Central memory CD8-positive, alpha-beta T cell (primary cell): ENCODE measurements around the gene TMEM30A.

Experiments used
- ATAC-seq: fragments of 150-1000 bp; cut with Tn5 transposase; replicated peaks from 2 replicates; pipeline ENCODE4 v1.10.0; 2022; ENCODE audit warnings: mild to moderate bottlenecking, moderate FRiP score, moderate number of reproducible peaks; ENCODE audit not compliant: poor library complexity, severe bottlenecking; ENCODE audit errors: extremely low read depth
- DNase-seq, 2 donors: peaks; one replicate each; pipeline ENCODE4 v3.0.0; 2021; ENCODE audit warnings: low spot score in 2 of 2
- H3K27ac Mint-ChIP-seq: one replicate; pipeline ENCODE4 v1.8.0; 2022; ENCODE audit warnings: low read depth, mild to moderate bottlenecking, moderate library complexity, mixed read lengths
- H3K27me3 Mint-ChIP-seq: one replicate; pipeline ENCODE4 v1.8.0; 2022; ENCODE audit warnings: mixed read lengths
- H3K36me3 Mint-ChIP-seq: one replicate; pipeline ENCODE4 v1.8.0; 2022; ENCODE audit warnings: mild to moderate bottlenecking, moderate library complexity, mixed read lengths; ENCODE audit not compliant: insufficient read depth
- H3K4me1 Mint-ChIP-seq: one replicate; pipeline ENCODE4 v1.8.0; 2022; ENCODE audit warnings: mixed read lengths
- H3K4me3 Mint-ChIP-seq: one replicate; pipeline ENCODE4 v1.8.0; 2022; ENCODE audit warnings: mild to moderate bottlenecking, moderate library complexity, mixed read lengths
- H3K9me3 Mint-ChIP-seq: one replicate; pipeline ENCODE4 v1.8.0; 2022; ENCODE audit warnings: mixed read lengths

Gene TMEM30A

GRCh38 chr6:75305573-75305972 lies 21.0 kb upstream of the TMEM30A start:
- DNase-seq (no peak), ATAC-seq (no peak)
- no peak overlapping the region for H3K27ac Mint-ChIP-seq
- no peaks in the 10 kb centered on the region for H3K4me1 Mint-ChIP-seq
- H3K36me3 Mint-ChIP-seq: no peaks in the 10 kb centered on the region
- no peaks in the 10 kb centered on the region for H3K9me3 Mint-ChIP-seq
- no peak overlapping the region for H3K4me3 Mint-ChIP-seq
- no peaks in the 10 kb centered on the region for H3K27me3 Mint-ChIP-seq

GRCh38 chr6:75302280-75302679 lies 17.7 kb upstream of the TMEM30A start:
- DNase-seq (no peak), ATAC-seq (no peak)
- H3K27me3 Mint-ChIP-seq: no peaks in the 10 kb centered on the region
- no peak overlapping the region for H3K4me3 Mint-ChIP-seq
- no peaks in the 10 kb centered on the region for H3K36me3 Mint-ChIP-seq
- no peaks in the 10 kb centered on the region for H3K9me3 Mint-ChIP-seq
- no peaks in the 10 kb centered on the region for H3K4me1 Mint-ChIP-seq
- no peak overlapping the region for H3K27ac Mint-ChIP-seq

GRCh38 chr6:75301537-75301936 lies 16.9 kb upstream of the TMEM30A start:
- H3K27ac Mint-ChIP-seq: no peak overlapping the region
- no peaks in the 10 kb centered on the region for H3K4me1 Mint-ChIP-seq
- H3K9me3 Mint-ChIP-seq: no peaks in the 10 kb centered on the region
- no peaks in the 10 kb centered on the region for H3K27me3 Mint-ChIP-seq
- ATAC-seq: no peak
- no peak for DNase-seq
- no peak overlapping the region for H3K4me3 Mint-ChIP-seq
- H3K36me3 Mint-ChIP-seq: no peaks in the 10 kb centered on the region

- no peak for ATAC-seq
- H3K9me3 Mint-ChIP-seq: no peaks in the 10 kb centered on the region
- H3K4me3 Mint-ChIP-seq: no peak overlapping the region
- H3K27me3 Mint-ChIP-seq: no peaks in the 10 kb centered on the region
- H3K27ac Mint-ChIP-seq: no peak overlapping the region
- DNase-seq: no peak
- no peaks in the 10 kb centered on the region for H3K4me1 Mint-ChIP-seq
- H3K36me3 Mint-ChIP-seq: no peaks in the 10 kb centered on the region
Measured at GRCh38 chr6:75301088-75301487, 16.5 kb upstream of the TMEM30A start.

- Mint-ChIP-seq H3K4me1 (no peaks in the 10 kb centered on the region), H3K27ac (no peak overlapping the region), H3K4me3 (no peak overlapping the region), H3K9me3 (no peaks in the 10 kb centered on the region), H3K36me3 (no peaks in the 10 kb centered on the region), H3K27me3 (no peaks in the 10 kb centered on the region)
- DNase-seq (no peak), ATAC-seq (no peak)
Measured at GRCh38 chr6:75300531-75300855, 15.9 kb upstream of the TMEM30A start.

- Mint-ChIP-seq H3K4me3 (no peak overlapping the region), H3K27ac (no peak overlapping the region), H3K36me3 (no peaks in the 10 kb centered on the region), H3K27me3 (no peaks in the 10 kb centered on the region), H3K4me1 (no peaks in the 10 kb centered on the region), H3K9me3 (no peaks in the 10 kb centered on the region)
- DNase-seq (no peak), ATAC-seq (no peak)
Measured at GRCh38 chr6:75299801-75300530, 15.4 kb upstream of the TMEM30A start.

DNA sequence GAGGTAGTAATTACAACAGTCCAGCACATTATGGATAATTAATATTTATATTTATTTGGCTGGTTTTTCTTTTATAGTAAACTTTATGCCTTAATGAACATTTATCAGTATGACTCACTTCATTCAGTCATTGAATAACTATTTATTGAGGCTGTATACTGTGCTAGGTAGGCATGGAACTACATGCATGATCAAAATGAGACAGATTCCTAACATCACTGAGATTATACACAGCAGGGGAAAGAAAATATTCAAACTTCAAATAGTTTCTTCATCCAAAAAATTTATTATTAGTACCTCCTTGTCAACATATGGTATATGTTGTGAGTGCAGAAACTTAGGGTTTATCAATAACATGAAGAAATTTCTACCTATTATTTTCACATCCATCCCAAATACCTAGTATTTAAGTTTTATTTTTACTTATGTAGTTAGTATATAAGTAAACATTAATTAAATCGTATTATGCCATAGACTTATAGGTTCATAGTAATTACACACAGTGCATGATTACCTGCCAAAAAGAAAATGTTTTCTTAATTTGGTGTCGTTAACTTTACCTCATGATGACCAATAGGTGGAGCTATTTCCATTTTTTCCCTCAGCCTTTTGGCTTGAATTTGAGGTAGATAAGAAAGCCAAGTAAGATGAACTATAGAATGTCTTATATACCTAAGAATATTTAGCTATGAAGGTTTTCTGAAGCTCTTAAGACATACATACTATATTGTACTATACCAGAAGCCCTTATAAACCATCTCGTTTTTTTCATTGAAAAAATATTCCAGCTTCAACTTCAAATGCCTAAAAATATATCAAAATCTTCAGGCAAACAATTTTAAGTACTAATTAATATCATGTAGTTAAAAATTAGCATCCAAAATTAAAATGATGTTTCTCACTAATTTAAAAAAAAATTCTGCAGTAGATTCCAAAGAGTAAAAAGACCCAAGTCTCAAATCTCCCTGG lies 12.5 kb upstream of the TMEM30A start:
- no peak overlapping the region for H3K4me3 Mint-ChIP-seq
- H3K4me1 Mint-ChIP-seq: no peaks in the 10 kb centered on the region
- H3K27me3 Mint-ChIP-seq: no peaks in the 10 kb centered on the region
- H3K9me3 Mint-ChIP-seq: no peaks in the 10 kb centered on the region
- H3K27ac Mint-ChIP-seq: no peak overlapping the region
- no peaks in the 10 kb centered on the region for H3K36me3 Mint-ChIP-seq
- DNase-seq (no peak), ATAC-seq (peak; percentile 54)

GRCh38 chr6:75292555-75292954 lies 8.0 kb upstream of the TMEM30A start:
- Mint-ChIP-seq H3K27me3 (no peaks in the 10 kb centered on the region), H3K36me3 (peaks cover 3% of the 10 kb centered on the region), H3K4me3 (no peak overlapping the region), H3K4me1 (peaks cover 6% of the 10 kb centered on the region), H3K9me3 (no peaks in the 10 kb centered on the region), H3K27ac (no peak overlapping the region)
- DNase-seq (no peak), ATAC-seq (no peak)

DNA sequence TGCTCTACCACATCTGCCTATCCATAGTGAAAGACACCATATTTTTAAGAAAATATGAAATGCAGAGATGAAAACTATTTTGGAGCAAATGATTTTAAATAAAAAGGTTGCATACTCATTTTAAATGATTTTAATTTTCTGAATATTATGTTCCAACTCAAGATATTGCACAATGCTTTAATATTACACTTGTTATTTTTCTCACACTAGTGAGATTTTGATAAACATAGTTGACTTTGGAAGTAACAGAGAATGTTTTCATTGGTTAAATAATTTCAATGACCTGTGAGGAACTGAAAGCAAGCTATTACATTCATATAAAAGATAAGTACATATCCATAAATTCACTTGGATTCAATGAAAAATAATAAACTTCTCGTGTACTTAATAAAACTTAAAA lies 7.2 kb upstream of the TMEM30A start:
- Mint-ChIP-seq H3K9me3 (no peaks in the 10 kb centered on the region), H3K36me3 (peaks cover 3% of the 10 kb centered on the region), H3K27ac (no peak overlapping the region), H3K4me1 (peaks cover 13% of the 10 kb centered on the region), H3K27me3 (no peaks in the 10 kb centered on the region), H3K4me3 (no peak overlapping the region)
- ATAC-seq (no peak), DNase-seq (no peak)

- Mint-ChIP-seq H3K27me3 (no peaks in the 10 kb centered on the region), H3K36me3 (peaks cover 3% of the 10 kb centered on the region), H3K4me3 (no peak overlapping the region), H3K27ac (no peak overlapping the region), H3K9me3 (no peaks in the 10 kb centered on the region), H3K4me1 (peaks cover 17% of the 10 kb centered on the region)
- DNase-seq: no peak
- no peak for ATAC-seq
Measured at GRCh38 chr6:75291331-75291730, 6.7 kb upstream of the TMEM30A start.

DNA sequence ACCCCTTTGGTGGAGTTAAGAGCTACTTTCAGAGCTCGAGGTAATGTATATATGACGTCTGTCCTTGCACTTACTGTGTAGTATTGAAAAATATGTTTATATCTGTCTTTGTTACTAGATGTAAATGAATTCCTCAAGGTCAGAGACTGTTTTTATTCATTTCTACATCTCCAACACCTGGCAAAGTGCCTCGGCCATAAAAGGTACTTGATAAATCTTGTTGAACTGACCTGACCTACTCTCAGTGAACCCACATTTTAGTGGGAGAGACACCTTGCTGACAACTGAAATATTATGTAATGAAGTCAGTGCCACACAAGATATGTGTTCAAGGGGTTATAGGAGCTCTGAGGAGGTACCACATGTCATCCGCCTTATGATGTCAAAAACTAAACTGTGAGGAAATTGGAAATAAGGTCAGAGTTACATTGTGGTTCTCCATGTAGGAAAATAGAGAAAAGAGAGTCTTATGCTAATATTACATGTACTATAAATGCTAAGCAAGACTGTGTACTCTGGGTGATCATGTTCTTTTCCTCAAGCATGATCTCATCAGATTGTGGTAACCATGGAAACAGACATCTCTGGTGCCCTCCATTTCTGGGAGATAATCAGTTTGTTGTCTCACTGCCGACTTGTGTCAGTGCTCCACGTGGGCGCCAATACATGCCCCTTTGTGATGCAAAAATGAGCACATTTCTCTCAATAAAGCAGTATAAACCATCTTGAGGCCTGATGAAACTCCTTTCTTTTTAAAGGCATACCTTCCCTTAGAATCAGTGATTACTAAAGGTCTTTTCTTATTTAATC lies 5.7 kb upstream of the TMEM30A start:
- H3K4me3 Mint-ChIP-seq: no peak overlapping the region

DNA sequence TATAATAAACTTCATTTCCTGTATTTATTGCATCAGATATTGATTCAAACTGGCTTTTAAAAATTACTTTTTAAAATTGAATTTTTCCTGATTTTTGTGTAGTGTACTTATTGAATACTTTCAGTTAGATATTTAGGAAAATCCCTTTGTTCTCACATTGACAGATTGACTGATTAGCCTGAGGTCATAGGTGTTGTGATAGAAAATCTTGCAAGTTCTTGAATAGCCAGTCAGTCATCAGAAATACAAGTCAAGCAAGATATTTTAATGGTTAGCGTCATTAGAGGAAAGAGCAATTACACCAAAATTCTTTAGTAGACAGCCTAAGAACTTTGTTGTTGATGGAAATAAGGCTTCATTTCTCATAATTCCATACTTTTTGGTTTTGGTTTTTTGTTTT lies 3.4 kb upstream of the TMEM30A start:
- Mint-ChIP-seq H3K36me3 (peaks cover 3% of the 10 kb centered on the region), H3K27ac (no peak overlapping the region), H3K4me3 (no peak overlapping the region), H3K9me3 (no peaks in the 10 kb centered on the region), H3K27me3 (no peaks in the 10 kb centered on the region), H3K4me1 (peaks cover 19% of the 10 kb centered on the region)
- ATAC-seq: no peak
- no peak for DNase-seq

More for the DNA sequence above, 5.7 kb upstream of the TMEM30A start:
- peaks cover 3% of the 10 kb centered on the region for H3K36me3 Mint-ChIP-seq
- no peaks in the 10 kb centered on the region for H3K27me3 Mint-ChIP-seq
- no peak for DNase-seq
- ATAC-seq: no peak
- H3K9me3 Mint-ChIP-seq: no peaks in the 10 kb centered on the region
- no peak overlapping the region for H3K27ac Mint-ChIP-seq
- peaks cover 19% of the 10 kb centered on the region for H3K4me1 Mint-ChIP-seq
